Mesendoderm (in vitro differentiated cells): ENCODE measurements around the gene OTUD3.
A peak's percentile ranks its signal among the peaks of the same experiment; 100 is the strongest.
"Not testable (repeated sequence)": the region's sequence is repeated elsewhere in the genome, so short reads cannot be mapped to it uniquely, and the experiment has no call there.

ENCODE experiments used
- DNase-seq: peaks from one replicate; pipeline ENCODE4 v3.0.0; 2013
- H2AK5ac ChIP-seq: 2 replicates; pipeline ENCODE4 v1.6.1; 2013; ENCODE audit warnings: low read length, inconsistent platforms
- H2BK120ac ChIP-seq: 2 replicates; pipeline ENCODE4 v1.6.1; 2013; ENCODE audit warnings: low read depth, mild to moderate bottlenecking, low read length, moderate library complexity, mixed read lengths
- H2BK15ac ChIP-seq: replicated peaks from 2 replicates; pipeline ENCODE4 v1.6.1; 2013; ENCODE audit warnings: low read depth, mild to moderate bottlenecking, moderate library complexity
- H2BK5ac ChIP-seq: 2 replicates; pipeline ENCODE4 v1.6.1; 2013; ENCODE audit warnings: low read length, inconsistent platforms
- H3K18ac ChIP-seq: 2 replicates; pipeline ENCODE4 v1.6.1; 2013; ENCODE audit warnings: mild to moderate bottlenecking, low read length, mixed read lengths
- H3K23ac ChIP-seq: one replicate; pipeline ENCODE4 v1.6.1; 2013; ENCODE audit warnings: low read length
- H3K27ac ChIP-seq: 2 replicates; pipeline ENCODE4 v1.5.1; 2013; ENCODE audit warnings: low read depth, mild to moderate bottlenecking, inconsistent platforms, low read length, moderate library complexity
- H3K27me3 ChIP-seq: 2 replicates; pipeline ENCODE4 v1.6.1; 2013; ENCODE audit warnings: low read length, control low read depth, mild to moderate bottlenecking, inconsistent platforms; ENCODE audit not compliant: insufficient read depth, poor library complexity
- H3K36me3 ChIP-seq: 2 replicates; pipeline ENCODE4 v1.6.1; 2013; ENCODE audit warnings: low read length, inconsistent platforms; ENCODE audit not compliant: control insufficient read depth, insufficient read depth
- H3K4ac ChIP-seq: one replicate; pipeline ENCODE4 v1.6.1; 2013; ENCODE audit warnings: low read depth, mild to moderate bottlenecking, low read length, moderate library complexity
- H3K4me1 ChIP-seq: 2 replicates; pipeline ENCODE4 v1.6.1; 2013; ENCODE audit warnings: low read depth, low read length, inconsistent platforms; ENCODE audit not compliant: control insufficient read depth
- H3K4me2 ChIP-seq: 2 replicates; pipeline ENCODE4 v1.6.1; 2013; ENCODE audit warnings: low read length
- H3K4me3 ChIP-seq: 2 replicates; pipeline ENCODE4 v1.5.1; 2013; ENCODE audit warnings: mild to moderate bottlenecking, low read length
- H3K56ac ChIP-seq: one replicate; pipeline ENCODE4 v1.6.1; 2013; ENCODE audit warnings: low read length
- H3K79me1 ChIP-seq: 2 replicates; pipeline ENCODE4 v1.6.1; 2013; ENCODE audit warnings: low read length, inconsistent platforms
- H3K79me2 ChIP-seq: 2 replicates; pipeline ENCODE4 v1.6.1; 2013; ENCODE audit warnings: mild to moderate bottlenecking, low read length; ENCODE audit not compliant: control insufficient read depth, insufficient read depth
- H3K9ac ChIP-seq: 2 replicates; pipeline ENCODE4 v1.6.1; 2013; ENCODE audit warnings: low read length, inconsistent platforms
- H4K5ac ChIP-seq: one replicate; pipeline ENCODE4 v1.6.1; 2013; ENCODE audit warnings: low read length
- H4K8ac ChIP-seq: one replicate; pipeline ENCODE4 v1.6.1; 2013; ENCODE audit warnings: low read depth, mild to moderate bottlenecking, control low read depth, low read length, moderate library complexity
- WGBS: extraction: QIAGEN DNeasy Blood & Tissue Kit; methylation state at CpG from one replicate; pipeline ENCODE4 v1.1.7; 2013; ENCODE audit warnings: low lambda C conversion rate, missing lambda C conversion rate; ENCODE audit not compliant: insufficient coverage; ENCODE audit errors: extremely low coverage; 5-methylcytosine and 5-hydroxymethylcytosine counted together

The OTUD3 gene

DNA sequence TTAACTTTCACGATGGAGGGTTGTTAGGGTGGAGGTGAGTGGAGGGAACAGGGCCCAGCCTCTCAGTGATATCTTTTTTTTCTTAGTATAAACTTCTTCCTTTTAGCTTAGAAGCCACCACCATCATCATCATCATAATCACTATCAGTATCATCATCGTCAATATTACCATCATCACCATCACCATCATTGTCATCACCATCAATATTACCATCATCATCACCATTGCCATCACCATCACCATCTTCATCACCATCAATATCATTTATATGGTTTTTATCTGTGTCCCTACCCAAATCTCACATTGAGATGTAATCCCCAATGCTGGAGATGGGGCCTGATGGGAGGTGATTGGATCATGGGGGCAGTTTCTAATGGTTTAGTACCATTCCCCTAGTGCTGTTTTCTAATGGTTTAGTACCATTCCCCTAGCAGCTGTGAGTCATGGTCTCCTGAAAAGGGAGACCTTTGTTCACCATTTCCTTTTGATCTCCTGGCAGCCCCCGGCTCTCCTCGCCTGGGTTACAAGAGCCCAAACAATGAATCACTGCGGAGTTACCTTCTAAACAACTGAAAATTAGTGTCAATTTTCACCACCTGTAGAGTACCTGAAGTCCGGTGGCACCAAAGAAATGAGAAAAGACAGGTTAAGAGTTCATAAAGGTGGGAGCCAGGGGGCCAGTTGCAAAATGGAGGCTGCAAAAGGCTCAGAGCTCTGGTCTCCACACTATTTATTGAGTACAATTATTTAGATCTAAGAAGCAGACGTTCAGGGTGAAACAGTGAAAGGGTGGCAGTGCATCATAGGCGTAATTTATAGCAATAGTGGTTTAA is 44.3 kb downstream of the OTUD3 start:
- H4K8ac ChIP-seq, result no peak overlapping the region
- H3K18ac ChIP-seq, result no peak overlapping the region
- H3K4me1 ChIP-seq, result no peaks in the 10 kb centered on the region
- no peaks in the 10 kb centered on the region for H3K79me2 ChIP-seq
- no CpG with 5 or more reads among the region's 8 CpGs for WGBS
- no peak overlapping the region for H3K23ac ChIP-seq
- no peak for DNase-seq
- no peak overlapping the region for H3K27ac ChIP-seq
- no peak overlapping the region for H2BK5ac ChIP-seq
- H3K9ac ChIP-seq, result no peak overlapping the region
- H2BK120ac ChIP-seq, result no peak overlapping the region
- H3K4me3 ChIP-seq, result no peak overlapping the region
- H2BK15ac ChIP-seq, result no peak overlapping the region
- H3K4me2 ChIP-seq, result no peak overlapping the region
- no peak overlapping the region for H4K5ac ChIP-seq
- no peaks in the 10 kb centered on the region for H3K27me3 ChIP-seq
- no peak overlapping the region for H2AK5ac ChIP-seq
- H3K56ac ChIP-seq, result no peak overlapping the region
- H3K36me3 ChIP-seq, result no peaks in the 10 kb centered on the region
- H3K79me1 ChIP-seq, result no peaks in the 10 kb centered on the region
- H3K4ac ChIP-seq, result no peak overlapping the region

DNA sequence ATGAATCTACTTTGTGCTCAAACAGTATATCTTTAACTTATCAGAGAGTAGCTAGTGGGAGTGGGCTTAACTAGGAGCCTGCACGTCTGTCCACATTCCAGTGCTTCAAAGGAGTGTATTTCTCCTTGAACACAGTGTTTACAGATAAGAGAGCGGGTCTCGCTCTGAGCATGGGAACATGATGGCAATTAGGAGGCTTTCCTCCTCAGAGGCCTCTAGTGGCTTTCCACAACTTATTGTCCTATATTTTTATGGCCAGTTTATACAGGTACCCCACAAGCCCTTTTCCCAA is 44.9 kb downstream of the OTUD3 start:
- H3K9ac ChIP-seq, H3K27ac ChIP-seq, H3K79me1 ChIP-seq, H3K23ac ChIP-seq, H2BK15ac ChIP-seq, H2BK120ac ChIP-seq, H3K4ac ChIP-seq, DNase-seq, H3K4me1 ChIP-seq, H3K56ac ChIP-seq, H3K79me2 ChIP-seq, H4K5ac ChIP-seq, H2BK5ac ChIP-seq, H3K4me2 ChIP-seq, H3K36me3 ChIP-seq, H4K8ac ChIP-seq, H3K18ac ChIP-seq, H3K4me3 ChIP-seq, H2AK5ac ChIP-seq, H3K27me3 ChIP-seq: not testable (repeated sequence)
- no CpG with 5 or more reads among the region's 3 CpGs for WGBS

DNA sequence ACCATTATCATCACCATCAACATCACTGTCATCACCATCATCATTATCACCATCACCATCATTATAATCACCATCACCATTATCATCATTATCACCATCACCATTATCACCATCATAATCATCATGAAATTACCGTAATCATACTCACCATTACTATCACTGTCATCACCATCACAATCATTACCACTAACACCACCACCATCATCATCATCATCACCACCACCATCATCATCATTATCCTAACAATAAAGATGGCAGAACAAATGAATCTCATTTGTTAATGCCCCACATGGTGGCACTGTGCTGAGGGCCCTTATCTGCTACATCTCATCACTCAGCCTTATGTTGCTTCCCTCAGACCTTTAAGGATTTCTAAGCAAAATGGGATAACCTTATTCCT is 50.7 kb downstream of the OTUD3 start:
- Histone ChIP-seq H3K27ac (no peak overlapping the region), H3K79me1 (no peaks in the 10 kb centered on the region), H3K27me3 (no peaks in the 10 kb centered on the region), H3K4me3 (no peak overlapping the region), H3K23ac (no peak overlapping the region), H2BK15ac (no peak overlapping the region), H3K36me3 (no peaks in the 10 kb centered on the region), H4K8ac (no peak overlapping the region), H3K4ac (no peak overlapping the region), H2BK5ac (no peak overlapping the region), H2BK120ac (no peak overlapping the region), H3K4me1 (no peaks in the 10 kb centered on the region), H3K4me2 (no peak overlapping the region), H3K18ac (no peak overlapping the region), H4K5ac (no peak overlapping the region), H3K9ac (no peak overlapping the region), H2AK5ac (no peak overlapping the region), H3K79me2 (no peaks in the 10 kb centered on the region), H3K56ac (no peak overlapping the region)
- WGBS, result no CpG with 5 or more reads among the region's 1 CpG
- DNase-seq, result no peak

GRCh38 chr1:19934336-19934735 is 52.1 kb downstream of the OTUD3 start:
- no peaks in the 10 kb centered on the region for H3K79me2 ChIP-seq
- no peaks in the 10 kb centered on the region for H3K79me1 ChIP-seq
- H4K8ac ChIP-seq, result no peak overlapping the region
- no peak overlapping the region for H2AK5ac ChIP-seq
- no peaks in the 10 kb centered on the region for H3K36me3 ChIP-seq
- H3K4me1 ChIP-seq, result no peaks in the 10 kb centered on the region
- no peak overlapping the region for H3K56ac ChIP-seq
- H3K4me3 ChIP-seq, result no peak overlapping the region
- H3K23ac ChIP-seq, result no peak overlapping the region
- H3K4me2 ChIP-seq, result no peak overlapping the region
- no peak overlapping the region for H3K9ac ChIP-seq
- H4K5ac ChIP-seq, result no peak overlapping the region
- no peaks in the 10 kb centered on the region for H3K27me3 ChIP-seq
- H2BK5ac ChIP-seq, result no peak overlapping the region
- no CpG with 5 or more reads among the region's 7 CpGs for WGBS
- H2BK15ac ChIP-seq, result no peak overlapping the region
- no peak overlapping the region for H3K4ac ChIP-seq
- H3K27ac ChIP-seq, result no peak overlapping the region
- DNase-seq, result no peak
- H2BK120ac ChIP-seq, result no peak overlapping the region
- no peak overlapping the region for H3K18ac ChIP-seq

GRCh38 chr1:19936061-19936750 is 54.0 kb downstream of the OTUD3 start:
- H3K4me2 ChIP-seq, result no peak overlapping the region
- H3K27ac ChIP-seq, result no peak overlapping the region
- peak; percentile 34 for DNase-seq
- no peaks in the 10 kb centered on the region for H3K79me1 ChIP-seq
- no peak overlapping the region for H3K4ac ChIP-seq
- H3K18ac ChIP-seq, result no peak overlapping the region
- H3K79me2 ChIP-seq, result no peaks in the 10 kb centered on the region
- H3K9ac ChIP-seq, result no peak overlapping the region
- H2BK120ac ChIP-seq, result no peak overlapping the region
- H2BK5ac ChIP-seq, result no peak overlapping the region
- H3K27me3 ChIP-seq, result no peaks in the 10 kb centered on the region
- H4K8ac ChIP-seq, result no peak overlapping the region
- H3K4me1 ChIP-seq, result no peaks in the 10 kb centered on the region
- H3K23ac ChIP-seq, result no peak overlapping the region
- no peak overlapping the region for H2AK5ac ChIP-seq
- H4K5ac ChIP-seq, result no peak overlapping the region
- no CpG with 5 or more reads among the region's 3 CpGs for WGBS
- H3K56ac ChIP-seq, result no peak overlapping the region
- H3K36me3 ChIP-seq, result no peaks in the 10 kb centered on the region
- H3K4me3 ChIP-seq, result no peak overlapping the region
- no peak overlapping the region for H2BK15ac ChIP-seq
